A204.1 (cell line): Measurements from ENCODE around the gene B2M.
"Not testable (repeated sequence)": the region's sequence is repeated elsewhere in the genome, so short reads cannot be mapped to it uniquely, and the experiment has no call there.

Source experiments
- FAIRE-seq: peaks from 2 replicates; lab custom pipeline; 2012; peaks lifted over from hg19 to GRCh38; lab: Jason Lieb, UNC

The B2M gene

DNA sequence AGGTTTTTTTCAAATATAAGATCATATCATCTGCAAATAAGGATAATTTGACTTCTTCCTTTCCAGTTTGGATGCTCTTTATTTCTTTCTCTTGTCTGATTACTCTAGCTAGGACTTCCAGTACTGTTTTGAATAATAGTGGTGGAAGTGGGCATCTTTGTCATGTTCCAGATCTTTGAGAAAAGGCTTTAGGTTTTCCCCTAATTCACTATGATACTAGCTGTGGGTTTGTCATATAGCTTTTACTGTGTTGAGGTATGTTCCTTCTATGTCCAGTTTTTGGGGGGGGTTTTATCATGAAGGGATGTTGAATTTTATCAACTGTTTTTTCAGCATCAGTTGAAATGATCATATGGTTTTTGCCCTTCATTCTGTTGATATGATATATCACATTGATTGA is 10.6 kb upstream of the B2M start:
- FAIRE-seq = not testable (repeated sequence)

DNA sequence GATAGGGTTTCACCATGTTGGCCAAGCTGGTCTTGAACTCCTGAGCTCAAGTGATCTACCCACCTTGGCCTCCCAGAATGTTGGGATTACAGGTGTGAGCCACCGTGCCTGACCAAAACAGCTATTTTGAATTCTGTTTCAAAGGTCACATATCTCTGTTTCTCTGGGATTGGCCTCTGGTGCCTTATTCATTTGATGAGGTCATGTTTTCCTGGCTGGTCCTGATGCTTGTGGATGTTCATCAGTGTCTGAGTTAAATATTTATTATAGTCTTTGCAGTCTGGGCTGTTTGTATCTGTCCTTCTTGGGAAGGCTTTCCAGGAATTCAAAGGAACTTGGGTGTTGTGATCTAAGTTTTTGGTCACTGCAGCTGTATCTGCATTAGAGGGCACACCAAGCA is 5.3 kb upstream of the B2M start:
- no peak for FAIRE-seq

DNA sequence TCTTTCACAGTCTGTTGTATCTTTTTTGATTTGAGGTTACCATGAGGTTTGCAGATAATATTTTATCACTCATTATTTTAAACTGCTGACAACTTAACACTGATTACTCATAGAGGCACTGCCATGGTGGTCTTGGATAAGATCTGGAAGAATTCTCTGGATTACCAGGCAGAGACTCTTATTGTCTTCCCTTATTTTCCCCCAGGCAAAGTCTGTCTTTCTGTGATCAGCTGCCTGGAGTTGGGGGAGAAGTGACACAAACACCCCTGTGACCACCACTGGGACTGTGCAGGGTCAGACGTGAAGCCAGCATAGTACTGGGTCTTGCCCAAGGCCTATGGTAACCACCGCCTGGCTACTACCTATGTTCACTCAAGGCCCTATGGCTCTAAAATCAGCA is 4.9 kb upstream of the B2M start:
- no peak for FAIRE-seq

DNA sequence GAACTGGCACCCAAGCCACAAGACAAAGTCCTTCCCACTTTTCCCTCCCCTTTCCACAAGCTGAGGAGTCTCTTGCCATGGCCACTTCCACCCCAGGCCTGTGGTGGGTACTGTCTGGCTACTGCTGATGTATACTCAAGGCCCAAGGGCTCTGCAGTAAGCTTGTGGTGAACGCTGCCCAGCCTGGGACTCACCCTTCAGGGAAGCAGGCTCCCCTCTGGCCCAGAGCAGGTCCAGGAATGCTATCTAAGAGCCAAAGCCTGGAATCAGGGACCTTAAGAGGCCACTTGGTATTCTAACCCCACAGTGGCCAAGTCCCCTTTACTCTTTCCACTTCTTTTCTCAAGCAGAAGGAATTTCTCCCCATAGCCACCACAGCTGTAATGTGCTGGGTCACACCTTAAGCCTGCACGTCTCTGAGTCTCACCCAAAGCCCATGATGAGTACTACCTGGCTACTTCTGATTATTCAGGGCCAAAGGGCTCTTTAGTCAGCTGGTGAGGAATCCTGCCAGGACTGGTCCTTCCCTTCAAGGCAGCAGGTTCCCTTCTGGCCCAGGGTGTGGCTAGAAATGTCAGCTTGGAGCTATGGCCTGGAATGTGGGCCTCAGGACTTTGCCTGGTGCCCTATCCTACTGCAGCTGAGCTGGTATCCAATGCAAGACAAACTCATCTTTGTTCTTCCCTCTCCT is 4.2 kb upstream of the B2M start:
- FAIRE-seq = no peak

DNA sequence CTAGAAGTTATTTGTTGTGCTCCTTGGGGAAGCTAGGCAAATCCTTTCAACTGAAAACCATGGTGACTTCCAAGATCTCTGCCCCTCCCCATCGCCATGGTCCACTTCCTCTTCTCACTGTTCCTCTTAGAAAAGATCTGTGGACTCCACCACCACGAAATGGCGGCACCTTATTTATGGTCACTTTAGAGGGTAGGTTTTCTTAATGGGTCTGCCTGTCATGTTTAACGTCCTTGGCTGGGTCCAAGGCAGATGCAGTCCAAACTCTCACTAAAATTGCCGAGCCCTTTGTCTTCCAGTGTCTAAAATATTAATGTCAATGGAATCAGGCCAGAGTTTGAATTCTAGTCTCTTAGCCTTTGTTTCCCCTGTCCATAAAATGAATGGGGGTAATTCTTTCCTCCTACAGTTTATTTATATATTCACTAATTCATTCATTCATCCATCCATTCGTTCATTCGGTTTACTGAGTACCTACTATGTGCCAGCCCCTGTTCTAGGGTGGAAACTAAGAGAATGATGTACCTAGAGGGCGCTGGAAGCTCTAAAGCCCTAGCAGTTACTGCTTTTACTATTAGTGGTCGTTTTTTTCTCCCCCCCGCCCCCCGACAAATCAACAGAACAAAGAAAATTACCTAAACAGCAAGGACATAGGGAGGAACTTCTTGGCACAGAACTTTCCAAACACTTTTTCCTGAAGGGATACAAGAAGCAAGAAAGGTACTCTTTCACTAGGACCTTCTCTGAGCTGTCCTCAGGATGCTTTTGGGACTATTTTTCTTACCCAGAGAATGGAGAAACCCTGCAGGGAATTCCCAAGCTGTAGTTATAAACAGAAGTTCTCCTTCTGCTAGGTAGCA is 851 bp upstream of the B2M start:
- no peak for FAIRE-seq

DNA sequence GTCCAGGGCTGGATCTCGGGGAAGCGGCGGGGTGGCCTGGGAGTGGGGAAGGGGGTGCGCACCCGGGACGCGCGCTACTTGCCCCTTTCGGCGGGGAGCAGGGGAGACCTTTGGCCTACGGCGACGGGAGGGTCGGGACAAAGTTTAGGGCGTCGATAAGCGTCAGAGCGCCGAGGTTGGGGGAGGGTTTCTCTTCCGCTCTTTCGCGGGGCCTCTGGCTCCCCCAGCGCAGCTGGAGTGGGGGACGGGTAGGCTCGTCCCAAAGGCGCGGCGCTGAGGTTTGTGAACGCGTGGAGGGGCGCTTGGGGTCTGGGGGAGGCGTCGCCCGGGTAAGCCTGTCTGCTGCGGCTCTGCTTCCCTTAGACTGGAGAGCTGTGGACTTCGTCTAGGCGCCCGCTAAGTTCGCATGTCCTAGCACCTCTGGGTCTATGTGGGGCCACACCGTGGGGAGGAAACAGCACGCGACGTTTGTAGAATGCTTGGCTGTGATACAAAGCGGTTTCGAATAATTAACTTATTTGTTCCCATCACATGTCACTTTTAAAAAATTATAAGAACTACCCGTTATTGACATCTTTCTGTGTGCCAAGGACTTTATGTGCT is 527 bp downstream of the B2M start:
- no peak for FAIRE-seq

DNA sequence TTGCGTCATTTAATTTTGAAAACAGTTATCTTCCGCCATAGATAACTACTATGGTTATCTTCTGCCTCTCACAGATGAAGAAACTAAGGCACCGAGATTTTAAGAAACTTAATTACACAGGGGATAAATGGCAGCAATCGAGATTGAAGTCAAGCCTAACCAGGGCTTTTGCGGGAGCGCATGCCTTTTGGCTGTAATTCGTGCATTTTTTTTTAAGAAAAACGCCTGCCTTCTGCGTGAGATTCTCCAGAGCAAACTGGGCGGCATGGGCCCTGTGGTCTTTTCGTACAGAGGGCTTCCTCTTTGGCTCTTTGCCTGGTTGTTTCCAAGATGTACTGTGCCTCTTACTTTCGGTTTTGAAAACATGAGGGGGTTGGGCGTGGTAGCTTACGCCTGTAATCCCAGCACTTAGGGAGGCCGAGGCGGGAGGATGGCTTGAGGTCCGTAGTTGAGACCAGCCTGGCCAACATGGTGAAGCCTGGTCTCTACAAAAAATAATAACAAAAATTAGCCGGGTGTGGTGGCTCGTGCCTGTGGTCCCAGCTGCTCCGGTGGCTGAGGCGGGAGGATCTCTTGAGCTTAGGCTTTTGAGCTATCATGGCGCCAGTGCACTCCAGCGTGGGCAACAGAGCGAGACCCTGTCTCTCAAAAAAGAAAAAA is 1.2 kb downstream of the B2M start:
- no peak for FAIRE-seq

DNA sequence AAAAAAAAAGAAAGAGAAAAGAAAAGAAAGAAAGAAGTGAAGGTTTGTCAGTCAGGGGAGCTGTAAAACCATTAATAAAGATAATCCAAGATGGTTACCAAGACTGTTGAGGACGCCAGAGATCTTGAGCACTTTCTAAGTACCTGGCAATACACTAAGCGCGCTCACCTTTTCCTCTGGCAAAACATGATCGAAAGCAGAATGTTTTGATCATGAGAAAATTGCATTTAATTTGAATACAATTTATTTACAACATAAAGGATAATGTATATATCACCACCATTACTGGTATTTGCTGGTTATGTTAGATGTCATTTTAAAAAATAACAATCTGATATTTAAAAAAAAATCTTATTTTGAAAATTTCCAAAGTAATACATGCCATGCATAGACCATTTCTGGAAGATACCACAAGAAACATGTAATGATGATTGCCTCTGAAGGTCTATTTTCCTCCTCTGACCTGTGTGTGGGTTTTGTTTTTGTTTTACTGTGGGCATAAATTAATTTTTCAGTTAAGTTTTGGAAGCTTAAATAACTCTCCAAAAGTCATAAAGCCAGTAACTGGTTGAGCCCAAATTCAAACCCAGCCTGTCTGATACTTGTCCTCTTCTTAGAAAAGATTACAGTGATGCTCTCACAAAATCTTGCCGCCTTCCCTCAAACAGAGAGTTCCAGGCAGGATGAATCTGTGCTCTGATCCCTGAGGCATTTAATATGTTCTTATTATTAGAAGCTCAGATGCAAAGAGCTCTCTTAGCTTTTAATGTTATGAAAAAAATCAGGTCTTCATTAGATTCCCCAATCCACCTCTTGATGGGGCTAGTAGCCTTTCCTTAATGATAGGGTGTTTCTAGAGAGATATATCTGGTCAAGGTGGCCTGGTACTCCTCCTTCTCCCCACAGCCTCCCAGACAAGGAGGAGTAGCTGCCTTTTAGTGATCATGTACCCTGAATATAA is 2.0 kb downstream of the B2M start:
- peak; percentile 47 for FAIRE-seq

DNA sequence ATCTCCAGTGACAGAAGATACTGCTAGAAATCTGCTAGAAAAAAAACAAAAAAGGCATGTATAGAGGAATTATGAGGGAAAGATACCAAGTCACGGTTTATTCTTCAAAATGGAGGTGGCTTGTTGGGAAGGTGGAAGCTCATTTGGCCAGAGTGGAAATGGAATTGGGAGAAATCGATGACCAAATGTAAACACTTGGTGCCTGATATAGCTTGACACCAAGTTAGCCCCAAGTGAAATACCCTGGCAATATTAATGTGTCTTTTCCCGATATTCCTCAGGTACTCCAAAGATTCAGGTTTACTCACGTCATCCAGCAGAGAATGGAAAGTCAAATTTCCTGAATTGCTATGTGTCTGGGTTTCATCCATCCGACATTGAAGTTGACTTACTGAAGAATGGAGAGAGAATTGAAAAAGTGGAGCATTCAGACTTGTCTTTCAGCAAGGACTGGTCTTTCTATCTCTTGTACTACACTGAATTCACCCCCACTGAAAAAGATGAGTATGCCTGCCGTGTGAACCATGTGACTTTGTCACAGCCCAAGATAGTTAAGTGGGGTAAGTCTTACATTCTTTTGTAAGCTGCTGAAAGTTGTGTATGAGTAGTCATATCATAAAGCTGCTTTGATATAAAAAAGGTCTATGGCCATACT is 4.0 kb downstream of the B2M start:
- no peak for FAIRE-seq

DNA sequence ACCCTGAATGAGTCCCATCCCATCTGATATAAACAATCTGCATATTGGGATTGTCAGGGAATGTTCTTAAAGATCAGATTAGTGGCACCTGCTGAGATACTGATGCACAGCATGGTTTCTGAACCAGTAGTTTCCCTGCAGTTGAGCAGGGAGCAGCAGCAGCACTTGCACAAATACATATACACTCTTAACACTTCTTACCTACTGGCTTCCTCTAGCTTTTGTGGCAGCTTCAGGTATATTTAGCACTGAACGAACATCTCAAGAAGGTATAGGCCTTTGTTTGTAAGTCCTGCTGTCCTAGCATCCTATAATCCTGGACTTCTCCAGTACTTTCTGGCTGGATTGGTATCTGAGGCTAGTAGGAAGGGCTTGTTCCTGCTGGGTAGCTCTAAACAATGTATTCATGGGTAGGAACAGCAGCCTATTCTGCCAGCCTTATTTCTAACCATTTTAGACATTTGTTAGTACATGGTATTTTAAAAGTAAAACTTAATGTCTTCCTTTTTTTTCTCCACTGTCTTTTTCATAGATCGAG is 4.5 kb downstream of the B2M start:
- FAIRE-seq = no peak

DNA sequence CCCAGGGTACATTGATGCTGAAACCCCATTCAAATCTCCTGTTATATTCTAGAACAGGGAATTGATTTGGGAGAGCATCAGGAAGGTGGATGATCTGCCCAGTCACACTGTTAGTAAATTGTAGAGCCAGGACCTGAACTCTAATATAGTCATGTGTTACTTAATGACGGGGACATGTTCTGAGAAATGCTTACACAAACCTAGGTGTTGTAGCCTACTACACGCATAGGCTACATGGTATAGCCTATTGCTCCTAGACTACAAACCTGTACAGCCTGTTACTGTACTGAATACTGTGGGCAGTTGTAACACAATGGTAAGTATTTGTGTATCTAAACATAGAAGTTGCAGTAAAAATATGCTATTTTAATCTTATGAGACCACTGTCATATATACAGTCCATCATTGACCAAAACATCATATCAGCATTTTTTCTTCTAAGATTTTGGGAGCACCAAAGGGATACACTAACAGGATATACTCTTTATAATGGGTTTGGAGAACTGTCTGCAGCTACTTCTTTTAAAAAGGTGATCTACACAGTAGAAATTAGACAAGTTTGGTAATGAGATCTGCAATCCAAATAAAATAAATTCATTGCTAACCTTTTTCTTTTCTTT is 5.8 kb downstream of the B2M start:
- no peak for FAIRE-seq

DNA sequence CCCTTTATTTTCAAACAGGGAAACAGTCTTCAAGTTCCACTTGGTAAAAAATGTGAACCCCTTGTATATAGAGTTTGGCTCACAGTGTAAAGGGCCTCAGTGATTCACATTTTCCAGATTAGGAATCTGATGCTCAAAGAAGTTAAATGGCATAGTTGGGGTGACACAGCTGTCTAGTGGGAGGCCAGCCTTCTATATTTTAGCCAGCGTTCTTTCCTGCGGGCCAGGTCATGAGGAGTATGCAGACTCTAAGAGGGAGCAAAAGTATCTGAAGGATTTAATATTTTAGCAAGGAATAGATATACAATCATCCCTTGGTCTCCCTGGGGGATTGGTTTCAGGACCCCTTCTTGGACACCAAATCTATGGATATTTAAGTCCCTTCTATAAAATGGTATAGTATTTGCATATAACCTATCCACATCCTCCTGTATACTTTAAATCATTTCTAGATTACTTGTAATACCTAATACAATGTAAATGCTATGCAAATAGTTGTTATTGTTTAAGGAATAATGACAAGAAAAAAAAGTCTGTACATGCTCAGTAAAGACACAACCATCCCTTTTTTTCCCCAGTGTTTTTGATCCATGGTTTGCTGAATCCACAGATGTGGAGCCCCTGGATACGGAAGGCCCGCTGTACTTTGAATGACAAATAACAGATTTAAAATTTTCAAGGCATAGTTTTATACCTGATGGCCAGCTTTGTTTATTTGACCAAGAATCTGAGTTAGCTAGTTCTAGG is 7.0 kb downstream of the B2M start:
- FAIRE-seq = no peak

DNA sequence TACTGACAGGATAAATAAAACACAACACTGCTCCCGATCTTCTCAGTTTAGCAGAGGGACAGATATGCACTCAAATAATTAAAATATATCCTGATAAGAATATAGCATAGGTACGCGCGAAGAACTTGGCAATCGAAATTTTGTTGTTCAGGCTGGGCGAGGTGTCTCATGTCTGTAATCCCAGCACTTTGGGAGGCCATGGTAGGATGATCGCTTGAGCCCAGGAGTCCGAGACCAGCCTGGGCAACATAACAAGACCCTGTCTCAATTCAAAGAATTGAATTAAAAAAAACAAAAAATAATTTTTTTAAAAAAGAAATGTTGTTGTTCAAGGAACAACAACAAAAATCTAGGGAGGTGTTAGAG is 7.6 kb downstream of the B2M start:
- no peak for FAIRE-seq

DNA sequence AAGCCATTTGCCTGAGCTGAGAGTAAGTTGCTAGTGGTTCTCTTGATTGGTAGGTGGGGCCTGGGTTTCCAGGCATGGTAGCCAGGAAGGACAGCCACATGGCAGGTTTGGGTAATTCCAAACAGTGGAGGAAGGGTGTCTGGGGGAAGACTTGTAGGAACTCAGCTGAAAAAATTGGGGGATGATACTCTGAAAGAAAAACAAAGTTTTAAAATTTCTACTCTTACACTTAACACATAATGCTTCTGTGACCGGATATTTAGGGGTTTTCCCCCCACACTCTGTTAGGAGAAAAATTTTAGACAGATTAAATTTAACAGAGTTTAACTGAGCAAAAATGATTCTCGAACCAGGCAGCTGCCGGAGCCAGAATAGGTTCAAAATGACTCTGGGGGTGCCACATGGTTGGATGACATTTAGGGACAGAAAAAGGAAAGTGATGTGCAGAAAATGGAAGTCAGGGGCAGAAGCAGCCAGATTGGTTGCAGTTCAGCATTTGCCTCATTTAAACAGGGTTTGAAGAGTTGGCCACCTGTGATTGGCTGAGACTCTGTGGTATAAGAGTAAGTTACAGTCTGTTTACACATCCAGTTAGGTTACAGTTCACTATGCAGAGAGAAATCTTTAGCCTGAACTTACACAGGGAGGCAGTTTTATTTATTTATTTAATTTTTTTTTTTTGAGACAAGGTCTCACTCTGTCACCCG is 8.1 kb downstream of the B2M start:
- FAIRE-seq = no peak

DNA sequence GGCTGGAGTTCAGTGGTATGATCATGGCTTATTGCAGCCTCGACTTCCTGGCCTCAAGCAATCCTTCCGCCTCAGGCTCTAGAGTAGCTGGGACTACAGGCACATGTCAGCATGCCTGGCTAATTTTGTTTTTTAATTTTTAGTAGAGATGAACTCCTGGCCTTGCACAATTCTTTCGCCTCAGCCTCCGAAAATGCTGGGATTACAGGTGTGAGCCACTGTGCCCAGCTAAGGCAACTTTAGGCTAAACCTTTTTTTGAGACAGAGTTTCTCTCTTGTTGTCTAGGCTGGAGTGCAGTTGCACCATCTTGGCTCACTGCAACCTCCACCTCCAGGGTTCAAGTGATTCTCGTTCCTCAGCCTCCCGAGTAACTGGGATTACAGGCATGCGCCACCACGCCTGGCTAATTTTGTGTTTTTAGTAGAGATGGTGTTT is 8.7 kb downstream of the B2M start:
- not testable (repeated sequence) for FAIRE-seq

DNA sequence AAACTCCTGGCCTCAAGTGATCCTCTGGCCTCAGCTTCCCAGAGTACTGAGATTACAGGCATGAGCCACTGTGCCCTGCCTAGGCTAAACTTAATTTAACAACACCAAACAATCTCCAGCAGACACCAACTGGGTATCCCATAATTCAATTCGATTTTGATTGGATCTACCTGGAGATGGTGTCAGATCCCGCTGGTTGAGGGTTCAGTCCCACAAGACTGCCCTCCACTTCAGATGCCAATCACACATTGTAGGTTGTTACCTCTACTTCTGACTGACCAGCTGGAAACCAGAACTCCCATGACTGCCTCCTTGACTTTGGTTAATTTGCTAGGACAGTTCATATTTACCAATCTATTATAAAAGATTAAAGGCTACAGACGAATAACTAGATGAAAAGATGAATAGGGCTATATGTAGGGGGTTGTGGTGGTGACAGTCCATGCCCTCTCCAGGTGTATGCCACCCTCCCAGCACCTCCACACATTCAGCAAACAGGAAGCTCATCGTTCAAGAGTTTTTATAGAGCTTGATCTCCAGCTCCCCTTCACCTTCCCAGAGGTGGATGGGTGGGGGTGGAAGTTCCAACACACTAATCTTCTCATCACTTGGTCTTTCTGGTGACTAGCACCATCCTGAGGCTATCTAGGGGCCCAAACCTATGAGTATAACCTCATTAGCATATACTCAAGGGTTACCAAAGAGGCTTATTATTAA is 9.3 kb downstream of the B2M start:
- FAIRE-seq = no peak

DNA sequence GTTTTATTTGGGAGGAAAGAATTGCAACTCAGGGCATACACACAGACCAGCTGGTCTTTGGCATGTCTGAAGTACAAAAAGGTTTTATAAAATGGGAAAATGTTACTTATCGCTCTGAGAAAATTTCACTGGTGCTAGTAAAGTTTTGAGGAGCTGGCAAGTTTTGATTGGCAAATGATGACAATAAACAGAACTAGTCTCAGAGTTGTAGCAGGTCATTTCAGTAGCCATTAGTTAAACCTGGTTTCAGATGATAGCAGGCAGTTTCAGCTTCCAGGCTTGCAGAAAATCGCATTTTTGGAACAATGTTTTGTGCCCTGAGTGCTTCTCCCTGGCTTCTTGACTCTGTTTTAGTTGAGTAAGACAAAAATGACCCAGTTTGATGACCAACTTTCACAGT is 10.7 kb downstream of the B2M start:
- FAIRE-seq = no peak

DNA sequence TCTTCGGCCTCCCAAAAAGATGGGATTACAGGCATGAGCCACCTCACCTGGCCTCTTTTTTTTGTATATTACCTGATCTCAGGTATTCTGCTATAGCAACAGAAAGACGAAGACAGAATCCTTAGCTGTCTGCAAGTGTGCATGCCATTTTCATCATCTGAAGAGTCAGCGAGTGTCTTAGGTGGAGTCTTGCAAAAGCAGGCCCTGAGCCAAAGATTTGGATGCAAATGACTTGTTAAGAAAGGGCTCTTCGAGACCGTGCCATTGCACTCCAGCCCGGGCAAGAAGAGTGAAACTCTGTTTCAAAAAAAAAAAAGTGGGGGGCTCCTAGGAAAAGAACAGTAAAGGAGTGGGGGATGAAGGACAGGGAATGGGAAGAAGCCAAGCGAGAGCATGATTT is 14.8 kb downstream of the B2M start:
- no peak for FAIRE-seq
